ENCODE results near the gene STX16.

The STX16 gene, protein sequence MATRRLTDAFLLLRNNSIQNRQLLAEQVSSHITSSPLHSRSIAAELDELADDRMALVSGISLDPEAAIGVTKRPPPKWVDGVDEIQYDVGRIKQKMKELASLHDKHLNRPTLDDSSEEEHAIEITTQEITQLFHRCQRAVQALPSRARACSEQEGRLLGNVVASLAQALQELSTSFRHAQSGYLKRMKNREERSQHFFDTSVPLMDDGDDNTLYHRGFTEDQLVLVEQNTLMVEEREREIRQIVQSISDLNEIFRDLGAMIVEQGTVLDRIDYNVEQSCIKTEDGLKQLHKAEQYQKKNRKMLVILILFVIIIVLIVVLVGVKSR

DNA sequence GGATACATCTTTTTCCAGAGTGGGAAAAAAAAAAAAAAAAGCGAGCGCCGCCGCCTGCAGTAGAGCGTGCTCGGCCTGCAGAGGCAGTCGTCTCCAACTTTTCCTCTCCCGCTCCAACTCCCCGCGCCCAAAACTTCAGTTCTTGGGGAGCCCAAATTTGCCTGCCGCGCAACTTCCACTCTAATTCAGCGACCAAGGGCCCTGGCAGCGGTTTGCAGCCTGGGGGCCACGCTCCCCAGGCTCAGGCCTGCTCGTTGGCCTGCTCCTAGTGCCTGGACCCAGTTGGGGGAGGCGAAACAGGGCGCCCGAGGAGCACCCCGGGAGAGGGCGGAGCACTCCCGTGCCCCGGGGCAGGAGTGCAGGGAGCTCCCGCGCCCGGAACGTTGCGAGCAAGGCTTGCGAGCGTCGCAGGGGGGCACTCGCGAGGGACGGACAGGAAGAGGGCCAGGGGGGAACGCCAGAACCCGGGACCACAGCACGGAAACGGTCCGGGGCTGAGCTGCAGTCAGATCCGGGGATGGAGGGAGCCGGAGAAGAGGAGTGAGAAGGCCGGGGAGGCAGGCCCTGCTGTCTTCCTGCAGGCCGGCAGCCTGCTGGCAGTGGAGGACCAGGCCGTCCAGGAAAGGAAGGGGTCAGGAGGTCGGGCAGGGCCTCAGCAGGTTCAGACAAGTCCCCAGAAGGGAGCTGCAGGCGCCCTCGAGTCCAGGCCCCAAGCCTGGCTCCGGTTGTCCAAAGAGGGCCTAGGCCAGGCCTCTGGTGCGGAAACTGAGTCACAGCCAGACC is at the start of gene STX16:
Gene STX16, plus strand, starts transcription at position 508 of the 783 bp plus-strand sequence. CDS start 724 bp downstream, outside the sequence.
- peak; percentile 96 for DNase-seq (ENCODE audit: low spot score)

DNA sequence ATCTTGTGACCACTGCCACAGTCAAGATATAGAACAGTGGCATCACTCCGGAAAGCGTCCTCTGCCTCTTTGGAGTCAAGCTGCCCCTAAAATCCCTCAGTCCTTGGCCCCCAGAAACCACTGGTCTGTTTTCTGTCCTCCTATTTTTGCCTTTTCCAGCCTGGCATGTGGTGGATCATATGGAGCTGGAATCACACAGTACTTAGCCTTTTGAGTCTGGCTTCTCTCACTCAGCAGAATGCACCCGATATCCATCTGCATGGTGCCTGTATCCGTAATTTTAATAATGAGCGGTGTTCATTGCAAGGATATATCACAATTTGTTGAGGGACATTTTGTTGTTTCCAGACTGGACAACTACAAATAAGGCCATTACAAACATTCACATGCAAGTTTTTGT is 49.0 kb upstream of the STX16 start:
- no peak for DNase-seq (ENCODE audit: low spot score)

DNA sequence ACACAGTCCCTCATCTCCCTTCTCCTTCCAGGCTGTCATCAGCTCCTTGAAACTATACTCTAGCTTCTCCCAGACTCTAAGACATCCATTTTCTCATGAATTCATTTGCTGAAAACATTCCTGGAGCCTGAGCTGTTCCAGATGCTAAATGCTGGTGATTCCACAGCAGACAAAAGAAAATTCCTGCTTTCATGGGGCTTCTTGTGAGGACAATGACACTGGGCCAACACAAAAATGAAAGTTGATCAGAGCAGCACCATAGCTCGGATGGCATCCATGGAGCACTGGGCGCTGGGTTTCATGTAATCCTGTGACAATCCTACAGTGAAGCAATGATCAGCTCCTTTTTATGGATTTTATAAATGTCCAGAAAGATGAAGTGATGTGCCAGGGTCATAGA is 47.4 kb upstream of the STX16 start:
- no peak for DNase-seq (ENCODE audit: low spot score)

DNA sequence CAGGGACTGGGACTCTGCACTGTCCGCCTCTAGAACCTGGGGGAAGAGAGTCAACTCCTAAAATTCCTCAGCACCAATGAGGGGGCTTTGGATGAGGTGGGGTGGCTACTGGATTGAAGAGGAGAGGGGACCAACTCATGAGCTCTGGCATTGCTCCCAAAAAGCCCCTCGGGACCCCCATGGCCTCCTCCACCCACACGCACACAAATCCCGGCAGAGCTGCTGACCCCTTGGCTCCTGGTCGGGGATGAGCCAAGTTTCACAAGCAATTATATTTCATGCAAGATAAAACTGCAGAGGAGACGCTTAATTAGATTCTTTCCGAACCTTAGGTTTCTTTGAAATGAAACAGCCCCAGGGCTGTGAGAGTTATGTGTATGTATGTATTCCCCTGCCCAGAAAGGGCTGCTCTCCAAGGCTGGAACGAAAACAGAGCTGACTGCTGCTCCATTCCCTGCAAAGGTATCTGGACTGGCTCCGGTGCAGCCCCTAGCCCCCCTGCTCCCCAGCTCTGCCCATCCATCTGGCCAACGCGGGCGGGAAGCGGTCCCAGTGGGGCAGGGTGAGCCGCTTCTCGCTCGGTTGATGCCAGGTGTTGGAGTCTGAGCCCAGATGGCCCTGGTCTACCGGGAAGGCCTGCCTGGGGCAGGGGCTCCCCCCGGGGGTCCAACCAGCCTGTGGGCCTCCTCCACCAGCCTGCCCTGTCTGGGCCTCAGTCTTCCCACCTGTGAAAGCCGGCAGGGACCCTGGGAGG is 46.8 kb upstream of the STX16 start:
- DNase-seq (ENCODE audit: low spot score) = no peak

DNA sequence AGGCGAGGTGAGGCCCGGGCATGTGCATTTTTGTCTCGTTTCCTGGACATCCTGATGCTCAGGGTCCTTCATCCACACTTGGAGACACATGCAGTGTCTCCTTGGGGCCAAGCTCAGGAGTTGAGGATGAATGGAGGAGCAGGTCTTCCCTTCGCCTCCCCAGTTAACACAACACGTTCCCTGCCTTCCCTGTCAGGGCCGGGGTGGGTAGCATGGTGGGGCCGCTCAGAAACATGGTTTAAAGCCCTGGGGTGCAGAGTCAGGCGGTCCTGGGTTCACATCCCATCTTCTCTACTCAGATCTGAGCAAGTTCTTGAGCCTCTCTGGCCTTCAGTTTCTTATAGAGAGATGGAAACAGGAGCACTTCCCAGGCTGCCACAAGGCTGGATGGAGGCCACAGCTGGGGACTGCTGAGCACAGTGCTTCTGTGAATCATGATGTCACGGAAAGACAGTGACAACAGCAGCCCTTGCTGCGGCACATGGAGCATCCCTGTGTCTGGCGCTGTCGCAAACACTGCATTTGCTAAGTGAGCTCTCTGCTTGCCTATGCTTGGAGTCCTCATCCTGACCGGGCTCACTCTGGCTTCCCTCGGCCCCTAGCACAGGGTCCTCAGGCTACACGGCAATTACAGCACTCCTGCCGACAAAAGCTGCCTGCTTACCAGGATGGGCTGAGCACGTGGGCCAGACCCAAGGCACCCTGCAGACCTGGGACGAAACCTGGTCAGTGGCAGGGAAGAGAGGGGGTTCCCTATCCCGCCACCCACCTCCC is 45.6 kb upstream of the STX16 start:
- DNase-seq (ENCODE audit: low spot score) = no peak

DNA sequence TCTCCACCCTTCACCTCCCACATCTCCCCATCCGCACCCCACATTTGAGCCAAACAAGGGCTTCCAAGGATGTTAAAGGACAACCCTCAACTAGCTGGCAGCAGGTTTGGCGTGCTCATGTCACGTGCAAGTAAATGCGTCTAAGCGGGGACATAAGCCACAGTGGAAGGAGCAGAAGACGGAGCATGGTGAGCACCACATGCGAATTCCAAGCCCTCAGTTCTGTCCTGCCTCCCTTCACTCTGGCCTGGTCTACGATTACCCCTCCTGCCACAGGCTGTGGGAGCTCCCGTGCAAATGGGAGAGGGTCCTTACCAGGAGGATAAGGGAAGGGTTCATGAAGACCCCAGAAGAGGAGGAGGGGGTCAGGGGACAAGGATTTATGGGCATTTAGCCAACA is 44.9 kb upstream of the STX16 start:
- DNase-seq (ENCODE audit: low spot score) = no peak

DNA sequence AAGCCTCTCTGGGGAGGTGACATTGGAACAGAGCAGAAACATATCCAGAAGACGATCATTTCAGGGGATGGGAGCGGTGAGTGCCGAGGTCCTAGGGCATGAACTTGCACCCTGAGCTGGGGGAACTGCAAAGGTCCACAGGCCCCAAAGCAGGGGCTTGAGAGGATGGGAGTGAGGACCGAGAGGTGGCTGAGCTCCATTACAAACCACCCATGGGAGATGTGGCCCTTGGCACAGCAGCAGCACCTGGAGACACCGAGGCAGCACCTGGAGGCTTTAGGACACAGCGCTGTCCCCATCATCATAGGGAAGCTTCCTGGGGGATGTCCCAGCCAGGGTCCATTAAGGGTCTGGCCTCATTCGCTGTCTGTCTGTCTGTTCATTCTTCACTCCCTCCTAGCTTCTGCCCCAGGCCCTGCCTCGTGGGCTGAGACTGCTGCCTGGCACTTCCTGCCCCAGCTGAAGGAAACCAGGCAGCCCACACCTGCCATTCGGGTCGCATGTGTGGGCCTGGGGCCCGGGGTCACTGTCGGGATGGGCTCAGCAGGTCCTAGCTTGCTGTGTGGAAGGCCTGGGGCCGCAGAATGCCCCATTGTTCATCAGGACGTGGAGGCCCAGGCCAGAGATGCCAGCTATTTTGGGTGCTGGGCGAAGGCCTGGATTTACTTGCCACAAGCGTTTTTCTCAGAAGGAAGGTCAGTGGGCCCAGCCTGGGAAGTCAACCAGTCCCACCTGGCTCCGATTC is 42.8 kb upstream of the STX16 start:
- no peak for DNase-seq (ENCODE audit: low spot score)

DNA sequence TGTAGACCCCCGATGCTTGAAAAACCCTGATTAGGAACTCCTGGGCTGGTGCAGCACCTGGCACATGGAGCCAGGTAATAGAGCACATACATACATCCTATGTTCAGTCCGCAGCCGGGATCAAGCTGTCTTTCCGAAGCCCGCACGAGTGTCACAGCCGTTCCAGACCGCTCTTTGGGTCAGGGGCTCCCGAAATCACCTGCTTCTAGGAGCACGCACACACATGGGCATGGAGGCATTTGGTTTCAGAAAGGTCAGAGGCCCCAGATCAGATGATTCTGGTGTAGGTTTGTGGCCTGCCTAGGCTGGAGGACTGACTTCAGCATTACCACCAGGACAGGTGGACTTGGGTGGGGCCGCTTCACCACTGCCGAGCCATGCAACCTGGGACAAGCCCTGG is 42.1 kb upstream of the STX16 start:
- no peak for DNase-seq (ENCODE audit: low spot score)

DNA sequence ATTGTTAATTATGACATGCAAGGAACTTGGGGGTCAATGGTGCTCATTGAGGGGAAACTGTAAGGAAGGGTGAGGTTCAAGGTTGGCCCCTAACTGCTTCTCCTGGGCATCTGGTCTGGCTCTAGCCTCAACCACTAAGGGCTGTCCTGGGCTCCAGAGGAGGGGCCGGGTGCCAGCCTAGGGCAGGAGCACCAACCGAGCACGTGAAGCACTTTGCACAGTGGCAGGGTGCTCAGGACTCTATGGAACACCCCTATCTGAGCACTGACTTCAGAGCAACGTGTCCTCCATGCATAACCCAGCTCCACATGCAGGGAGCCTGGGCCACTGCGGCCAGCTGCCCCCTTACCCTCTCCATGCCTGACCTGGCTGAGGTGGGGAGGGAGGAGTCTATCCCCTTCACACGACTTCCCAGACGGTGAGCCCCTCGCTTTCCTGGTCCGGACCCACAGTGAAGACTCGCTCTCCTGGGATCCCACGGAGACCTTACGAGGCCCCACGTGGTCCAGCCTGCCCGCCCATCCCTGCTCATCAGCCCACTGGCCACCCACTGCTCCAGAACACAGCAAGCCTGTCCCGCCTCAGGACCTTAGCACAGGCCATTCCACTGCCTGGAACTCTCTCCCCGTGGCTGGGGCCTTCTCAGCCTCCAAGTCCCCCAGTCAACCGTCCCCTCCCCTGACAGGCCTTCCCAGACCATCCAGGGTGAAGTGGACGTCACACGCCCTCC is 40.8 kb upstream of the STX16 start:
- DNase-seq (ENCODE audit: low spot score) = no peak

DNA sequence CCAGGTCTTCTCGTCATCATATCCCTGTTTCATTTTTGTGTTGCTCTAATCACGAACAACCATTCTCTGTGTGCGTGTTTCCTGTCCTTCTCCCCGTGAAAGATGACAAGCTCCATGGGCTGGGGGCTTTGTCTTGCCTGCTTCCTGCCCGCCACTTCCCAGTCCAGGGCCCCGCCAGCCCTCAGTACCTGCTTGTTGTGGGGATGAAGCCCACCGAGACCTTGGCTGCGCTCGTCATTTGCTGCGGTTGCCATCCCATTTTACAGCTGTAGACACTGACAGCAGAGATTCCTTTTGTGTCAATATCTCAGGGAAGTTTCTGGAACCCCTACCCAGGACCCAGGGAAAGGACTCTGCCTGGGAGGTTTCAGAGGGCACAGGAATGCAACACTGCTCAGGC is 40.3 kb upstream of the STX16 start:
- no peak for DNase-seq (ENCODE audit: low spot score)

DNA sequence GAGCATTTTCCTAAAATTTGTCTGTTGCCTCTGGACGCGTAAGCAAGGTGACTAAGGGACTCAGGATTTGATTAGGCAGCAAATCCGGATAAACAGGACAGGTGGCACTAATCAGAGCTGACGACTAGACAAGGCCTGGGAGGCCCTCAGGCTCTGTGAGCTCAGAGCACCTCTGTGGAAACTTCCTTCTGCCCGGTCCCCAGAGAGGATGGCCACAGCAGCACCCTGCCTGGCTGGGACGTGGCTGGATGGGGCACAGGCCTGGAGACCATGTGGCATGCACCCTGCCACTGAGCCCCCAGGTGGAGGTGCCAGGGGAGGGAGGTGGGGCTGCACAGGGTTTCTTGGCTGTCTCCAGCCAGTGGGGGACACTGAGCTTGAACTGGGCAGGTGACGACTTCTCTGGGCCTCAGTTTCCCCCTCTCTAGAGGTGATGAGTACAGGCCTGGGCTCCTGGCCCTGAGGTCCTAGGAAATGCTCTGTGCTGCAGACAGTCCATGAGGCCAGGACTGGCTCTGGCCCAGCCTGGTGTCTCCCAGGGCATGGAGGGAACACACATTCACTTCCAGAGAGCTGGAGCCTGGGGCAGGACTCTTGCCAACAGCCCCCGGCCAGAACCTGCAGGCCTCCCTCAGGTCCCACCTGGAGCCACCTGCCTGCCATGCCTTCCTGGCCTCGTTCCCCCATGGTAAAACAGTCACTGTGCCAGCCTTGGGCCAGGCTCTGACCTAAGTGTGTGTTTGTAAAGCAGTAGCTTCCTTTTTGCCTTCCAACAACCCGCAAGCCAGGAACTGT is 39.6 kb upstream of the STX16 start:
- no peak for DNase-seq (ENCODE audit: low spot score)

DNA sequence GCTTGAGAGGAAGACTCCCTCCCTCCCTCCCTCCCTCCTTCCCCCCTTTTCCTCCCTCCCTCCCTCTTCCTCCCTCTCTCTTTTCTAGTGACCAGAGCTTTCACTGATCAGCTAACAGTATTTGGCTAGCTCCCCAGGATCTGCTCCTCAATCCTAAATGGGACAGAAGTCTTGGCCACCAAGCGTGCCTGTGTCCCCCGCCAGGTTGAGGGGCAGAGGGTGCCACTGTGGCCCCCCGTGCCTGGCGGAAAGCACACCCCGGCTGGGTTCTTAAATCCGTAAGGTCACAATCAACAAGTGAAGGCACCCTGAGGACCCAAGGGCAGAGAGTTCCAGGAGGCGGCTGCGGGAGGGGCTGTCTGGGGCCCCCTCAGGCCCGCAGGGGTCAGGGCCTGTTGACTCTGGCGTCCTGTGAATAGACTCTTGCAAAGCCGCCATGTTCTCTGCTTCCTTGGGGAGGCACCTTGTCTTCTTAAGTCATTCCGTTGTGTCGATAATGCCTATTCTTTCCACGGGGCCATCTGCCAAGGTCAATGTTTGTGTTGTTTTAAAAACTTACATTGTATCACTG is 38.9 kb upstream of the STX16 start:
- DNase-seq (ENCODE audit: low spot score) = no peak

DNA sequence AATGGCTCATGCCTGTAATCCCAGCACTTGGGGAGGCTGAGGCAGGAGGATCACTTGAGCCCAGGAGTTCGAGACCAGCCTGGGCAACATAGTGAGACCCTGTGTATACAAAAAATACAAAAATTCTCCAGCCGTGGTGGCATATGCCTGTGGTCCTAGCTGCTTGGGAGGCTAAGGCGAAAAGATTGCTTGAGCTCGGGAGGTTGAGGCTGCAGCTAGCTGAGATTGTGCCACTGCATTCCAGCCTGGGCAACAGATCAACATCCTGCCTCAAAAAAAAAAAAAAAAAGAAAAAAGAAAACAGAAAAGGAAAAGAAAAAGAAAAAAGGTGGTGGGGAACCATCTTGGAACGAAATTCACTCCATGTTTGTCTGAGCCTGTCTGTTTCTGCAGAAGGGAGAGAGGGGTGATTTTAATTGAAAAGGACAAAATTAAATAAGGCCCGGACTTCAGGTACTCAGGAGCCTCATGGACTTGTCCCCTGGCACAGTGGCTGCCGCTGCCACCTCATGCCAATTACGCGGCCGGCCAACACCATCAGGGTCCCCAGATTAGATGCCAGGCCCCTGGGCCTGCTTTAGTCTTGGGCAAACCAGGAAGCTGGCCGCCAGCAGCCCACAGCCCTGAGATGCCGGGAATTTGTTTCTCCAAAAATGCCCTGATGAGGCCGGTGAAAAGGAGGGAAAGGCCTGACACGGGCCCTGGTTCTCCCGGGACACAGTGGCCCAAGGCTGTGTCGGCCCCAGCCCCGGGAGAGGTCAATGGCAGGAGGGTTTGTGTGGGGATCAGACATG is 37.8 kb upstream of the STX16 start:
- DNase-seq (ENCODE audit: low spot score) = no peak

DNA sequence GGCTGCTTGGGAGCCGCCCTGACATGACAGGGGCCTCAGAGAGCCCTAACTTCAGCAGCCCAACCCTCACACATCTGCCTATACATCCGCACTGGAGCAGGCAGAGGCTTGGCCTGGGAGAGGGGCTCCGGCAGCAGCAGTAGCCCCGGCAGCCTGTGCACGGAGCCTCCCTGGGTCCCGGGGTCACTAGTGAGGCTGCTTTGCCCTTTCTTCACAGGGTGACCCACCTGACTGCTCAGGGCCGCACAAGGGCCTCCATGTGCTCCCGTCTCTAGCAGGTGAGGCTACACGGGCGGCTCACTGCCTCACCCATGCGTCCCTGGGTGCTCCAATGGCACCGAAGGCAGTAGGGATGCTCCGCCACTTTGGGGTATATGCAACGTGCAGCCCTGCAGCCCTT is 36.7 kb upstream of the STX16 start:
- no peak for DNase-seq (ENCODE audit: low spot score)

DNA sequence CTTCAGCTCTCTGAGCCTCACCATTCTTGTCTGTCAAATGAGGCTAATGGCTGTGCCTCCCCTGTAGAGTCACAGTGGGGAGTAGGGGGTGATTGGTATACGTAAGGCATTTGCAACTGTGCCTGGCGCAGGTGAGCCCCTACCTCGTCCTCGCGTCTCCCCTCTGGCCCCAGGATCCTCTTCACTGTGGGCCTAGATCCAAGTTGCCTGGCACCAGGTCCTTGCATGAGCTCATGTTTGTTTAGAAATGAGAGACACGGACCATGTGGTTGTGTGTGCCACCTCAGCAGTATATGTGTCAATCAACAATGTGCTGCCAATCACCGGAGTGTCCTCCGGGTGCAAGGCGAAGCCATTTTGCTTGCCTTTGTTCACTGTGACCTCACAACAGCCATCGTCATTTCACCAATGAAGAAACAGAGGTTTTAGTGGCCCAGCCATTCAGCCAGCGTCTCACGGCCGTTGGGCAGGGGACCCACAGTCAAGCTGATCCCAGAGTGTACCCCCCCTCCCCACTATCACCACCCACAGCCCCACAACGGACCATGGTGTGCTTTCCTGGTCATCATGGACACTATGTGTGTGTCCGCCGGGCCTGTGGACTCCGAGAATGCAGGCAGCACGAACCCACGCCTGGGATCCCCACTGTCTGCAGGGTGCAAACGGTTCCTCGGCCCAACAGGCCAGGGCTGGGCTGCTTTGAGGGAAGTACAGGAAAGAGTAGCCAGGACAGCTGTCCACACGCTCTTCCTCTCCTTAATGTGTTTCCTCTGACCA is 35.9 kb upstream of the STX16 start:
- DNase-seq (ENCODE audit: low spot score) = no peak

DNA sequence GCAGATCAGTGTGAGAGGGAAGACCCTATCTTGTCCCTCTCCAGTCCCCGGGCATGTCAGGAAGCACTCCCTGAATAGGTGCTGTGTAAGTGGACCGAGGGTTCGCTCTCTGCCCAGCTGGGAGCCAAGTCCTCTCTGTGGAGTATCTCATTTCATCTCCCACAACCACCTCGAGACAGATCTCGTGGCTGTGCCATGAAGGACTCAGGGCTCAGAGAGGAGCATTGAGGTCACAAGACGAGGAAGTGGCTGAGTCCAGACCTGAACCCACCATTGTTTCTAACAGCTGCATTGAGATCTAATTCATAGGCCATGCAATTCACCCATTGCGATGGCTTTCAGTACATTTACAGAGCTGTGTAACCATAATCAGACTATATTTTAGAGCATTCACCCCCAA is 34.7 kb upstream of the STX16 start:
- DNase-seq (ENCODE audit: low spot score) = no peak

DNA sequence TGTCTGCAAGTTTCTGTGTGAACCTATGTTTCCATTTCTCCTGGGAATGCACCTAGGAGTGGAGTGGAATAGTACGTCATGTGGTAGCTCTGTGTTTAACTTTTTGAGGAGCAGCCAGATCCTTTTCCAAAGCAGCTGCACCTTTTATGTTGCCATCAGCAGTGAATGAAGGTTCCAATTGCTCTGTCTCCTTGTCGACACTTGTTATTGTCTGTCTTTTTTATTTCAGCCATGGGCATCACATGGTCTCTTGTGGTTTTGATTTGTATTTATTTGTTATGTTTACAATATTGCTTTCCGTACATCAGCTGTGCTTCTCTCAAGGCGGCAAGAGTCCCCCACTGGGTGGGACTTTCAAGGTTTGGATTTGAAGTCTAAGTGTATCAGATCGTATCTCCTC is 33.9 kb upstream of the STX16 start:
- no peak for DNase-seq (ENCODE audit: low spot score)

Measured in HuH-7 (cell line).